Measurements from ENCODE around the gene TMEM183A. TPM values are rescaled to one million over a fixed set of nuclear protein-coding genes. Genes with fewer than 3 reads are reported as not detected.

Gene TMEM183A
- total and polyA plus RNA-seq, 9 of the 15 experiments (the other 6 are each of a cell fraction or from before 2014, with no cell fraction given) = 23.4 to 190 (median 124) TPM

DNA sequence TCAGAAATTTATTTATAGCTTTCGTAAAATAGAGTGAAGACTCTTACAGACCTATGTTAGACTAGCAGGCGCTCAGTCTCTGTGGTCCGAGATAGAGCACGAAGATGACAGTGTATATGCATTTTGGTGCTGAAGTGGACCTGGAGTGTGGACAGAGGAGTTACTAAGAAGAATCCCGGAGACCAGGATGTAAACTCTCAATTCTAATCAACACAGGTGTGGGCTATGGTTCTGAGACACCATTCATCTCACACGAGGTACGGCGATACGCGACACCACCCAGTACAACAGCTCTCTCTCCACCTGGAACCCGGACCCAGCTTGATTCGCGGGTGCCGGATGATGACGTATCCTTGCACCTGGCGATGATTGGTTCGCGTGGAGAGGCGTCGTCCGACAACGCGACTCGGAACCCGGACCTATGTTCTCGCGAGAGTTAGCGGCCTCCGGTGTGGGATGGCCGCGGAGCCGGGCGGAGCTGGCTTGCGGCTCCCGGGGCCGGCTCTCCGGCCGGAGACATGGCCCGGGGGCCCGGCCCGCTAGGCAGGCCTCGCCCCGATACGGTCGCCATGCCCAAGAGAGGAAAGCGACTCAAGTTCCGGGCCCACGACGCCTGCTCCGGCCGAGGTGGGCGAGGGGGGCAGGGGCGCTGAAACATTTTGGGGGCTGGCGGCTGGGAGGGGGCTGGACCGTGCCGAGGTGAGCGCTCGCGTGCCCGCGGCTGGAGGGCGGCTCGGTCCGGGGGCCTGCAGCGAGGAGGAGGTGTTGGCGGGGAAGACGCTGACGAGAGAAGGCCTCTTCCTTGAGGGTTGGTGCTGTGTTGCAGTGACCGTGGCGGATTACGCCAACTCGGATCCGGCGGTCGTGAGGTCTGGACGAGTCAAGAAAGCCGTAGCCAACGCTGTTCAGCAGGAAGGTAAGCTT, at the start of gene TMEM183A (continued):
- TF ChIP-seq MLLT1 (IDR thresholded peaks at IDR 0.05) (peak; percentile 14 to 94; a peak in 3 of 4 replicates), SUPT5H (IDR thresholded peaks at IDR 0.05) (peak; percentile 99), FOXK1 (CRISPR knock-in tag; IDR thresholded peaks at IDR 0.05; ENCODE audit: borderline replicate concordance) (peak; percentile 72; the same call in 1 of the 2 replicates), CCNT2 (IDR thresholded peaks at IDR 0.05; ENCODE audit: borderline replicate concordance, extremely low read depth, insufficient read length, low read depth, low read length) (peak; percentile 54), POLR3A (IDR thresholded peaks at IDR 0.05; ENCODE audit: borderline replicate concordance, extremely low read depth, insufficient read depth, insufficient read length) (no peak), POLR2AphosphoS5 (IDR thresholded peaks at IDR 0.05; ENCODE audit: control insufficient read depth, insufficient read depth, low read depth, low read length) (peak; percentile 98), RHOXF2B (CRISPR knock-in tag; conservative IDR thresholded peaks at IDR 0.05) (no peak), ZNF143 (CRISPR knock-in tag; IDR thresholded peaks at IDR 0.05) (no peak)
- TF ChIP-seq, protein P1, sequence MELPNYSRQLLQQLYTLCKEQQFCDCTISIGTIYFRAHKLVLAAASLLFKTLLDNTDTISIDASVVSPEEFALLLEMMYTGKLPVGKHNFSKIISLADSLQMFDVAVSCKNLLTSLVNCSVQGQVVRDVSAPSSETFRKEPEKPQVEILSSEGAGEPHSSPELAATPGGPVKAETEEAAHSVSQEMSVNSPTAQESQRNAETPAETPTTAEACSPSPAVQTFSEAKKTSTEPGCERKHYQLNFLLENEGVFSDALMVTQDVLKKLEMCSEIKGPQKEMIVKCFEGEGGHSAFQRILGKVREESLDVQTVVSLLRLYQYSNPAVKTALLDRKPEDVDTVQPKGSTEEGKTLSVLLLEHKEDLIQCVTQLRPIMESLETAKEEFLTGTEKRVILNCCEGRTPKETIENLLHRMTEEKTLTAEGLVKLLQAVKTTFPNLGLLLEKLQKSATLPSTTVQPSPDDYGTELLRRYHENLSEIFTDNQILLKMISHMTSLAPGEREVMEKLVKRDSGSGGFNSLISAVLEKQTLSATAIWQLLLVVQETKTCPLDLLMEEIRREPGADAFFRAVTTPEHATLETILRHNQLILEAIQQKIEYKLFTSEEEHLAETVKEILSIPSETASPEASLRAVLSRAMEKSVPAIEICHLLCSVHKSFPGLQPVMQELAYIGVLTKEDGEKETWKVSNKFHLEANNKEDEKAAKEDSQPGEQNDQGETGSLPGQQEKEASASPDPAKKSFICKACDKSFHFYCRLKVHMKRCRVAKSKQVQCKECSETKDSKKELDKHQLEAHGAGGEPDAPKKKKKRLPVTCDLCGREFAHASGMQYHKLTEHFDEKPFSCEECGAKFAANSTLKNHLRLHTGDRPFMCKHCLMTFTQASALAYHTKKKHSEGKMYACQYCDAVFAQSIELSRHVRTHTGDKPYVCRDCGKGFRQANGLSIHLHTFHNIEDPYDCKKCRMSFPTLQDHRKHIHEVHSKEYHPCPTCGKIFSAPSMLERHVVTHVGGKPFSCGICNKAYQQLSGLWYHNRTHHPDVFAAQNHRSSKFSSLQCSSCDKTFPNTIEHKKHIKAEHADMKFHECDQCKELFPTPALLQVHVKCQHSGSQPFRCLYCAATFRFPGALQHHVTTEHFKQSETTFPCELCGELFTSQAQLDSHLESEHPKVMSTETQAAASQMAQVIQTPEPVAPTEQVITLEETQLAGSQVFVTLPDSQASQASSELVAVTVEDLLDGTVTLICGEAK (IDR thresholded peaks at IDR 0.05) = no peak; the same call in none of the 2 replicates
- TF ChIP-seq, protein P1 (CRISPR knock-in tag; IDR thresholded peaks at IDR 0.05) = no peak
- TF ChIP-seq, protein P2, sequence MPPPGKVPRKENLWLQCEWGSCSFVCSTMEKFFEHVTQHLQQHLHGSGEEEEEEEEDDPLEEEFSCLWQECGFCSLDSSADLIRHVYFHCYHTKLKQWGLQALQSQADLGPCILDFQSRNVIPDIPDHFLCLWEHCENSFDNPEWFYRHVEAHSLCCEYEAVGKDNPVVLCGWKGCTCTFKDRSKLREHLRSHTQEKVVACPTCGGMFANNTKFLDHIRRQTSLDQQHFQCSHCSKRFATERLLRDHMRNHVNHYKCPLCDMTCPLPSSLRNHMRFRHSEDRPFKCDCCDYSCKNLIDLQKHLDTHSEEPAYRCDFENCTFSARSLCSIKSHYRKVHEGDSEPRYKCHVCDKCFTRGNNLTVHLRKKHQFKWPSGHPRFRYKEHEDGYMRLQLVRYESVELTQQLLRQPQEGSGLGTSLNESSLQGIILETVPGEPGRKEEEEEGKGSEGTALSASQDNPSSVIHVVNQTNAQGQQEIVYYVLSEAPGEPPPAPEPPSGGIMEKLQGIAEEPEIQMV (tag; conservative IDR thresholded peaks at IDR 0.05; ENCODE audit: low read depth) = no peak
